ENCODE measurements around the gene C17orf107. TPM values are rescaled to one million over a fixed set of nuclear protein-coding genes. Genes with fewer than 3 reads are reported as not detected.

The C17orf107 gene
- total and polyA plus RNA-seq, 9 of the 15 experiments (the other 6 are each of a cell fraction or from before 2014, with no cell fraction given), result 0.05 to 0.29 (median 0.07) TPM; not detected in 4

DNA sequence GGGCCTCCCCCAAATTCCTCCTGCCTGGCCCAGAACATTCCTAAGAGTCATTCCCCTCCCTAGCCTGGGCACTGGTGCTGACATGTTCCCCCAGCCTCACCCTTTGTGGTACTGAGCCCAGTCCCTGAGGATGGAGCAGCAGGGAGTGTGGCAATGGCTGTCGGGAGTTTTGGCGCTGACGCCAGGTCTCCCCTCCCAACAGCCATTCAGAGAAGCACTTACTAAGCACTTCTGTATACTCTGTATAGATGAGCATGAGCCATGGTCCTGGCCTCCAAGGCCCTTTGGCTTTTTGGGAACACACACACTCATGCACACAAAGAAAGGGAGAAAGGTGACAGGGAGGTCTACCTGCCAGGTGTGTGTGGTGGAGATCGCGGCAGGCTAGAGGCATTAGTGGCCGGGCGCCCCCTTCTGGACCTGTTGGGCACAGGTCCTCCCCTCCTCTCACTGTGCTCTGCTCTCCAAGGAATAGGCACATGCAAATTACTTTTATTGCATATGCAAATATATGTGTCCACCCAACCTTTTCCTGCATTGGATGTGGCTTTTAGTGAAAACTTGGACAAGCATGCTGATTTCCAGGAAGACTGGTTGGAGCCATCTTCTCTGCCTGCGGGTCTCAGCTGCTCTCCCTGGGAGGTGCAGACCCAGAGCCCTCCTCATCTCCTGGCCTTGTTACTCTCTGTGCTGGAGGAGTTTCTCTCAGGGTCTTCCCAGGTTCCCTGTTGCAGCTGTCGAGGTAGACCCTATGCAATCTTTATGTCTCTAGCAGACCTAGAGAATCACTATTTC is 17.4 kb upstream of the C17orf107 start:
- FAIRE-seq, result peak; percentile 54
- in situ Hi-C loops (cut with MboI), result loop anchor here (5.0 kb wide), 2 partner anchors 80 to 170 kb away; partner anchors contain the start of genes ARRB2 and C17orf114
- no peak for TF ChIP-seq LARP7 (IDR thresholded peaks at IDR 0.05)
- TF ChIP-seq ZNF707 (CRISPR knock-in tag; conservative IDR thresholded peaks at IDR 0.05), result no peak
- TF ChIP-seq CTBP1 (IDR thresholded peaks at IDR 0.05; ENCODE audit: borderline replicate concordance), result peak; percentile 48; the same call in 1 of the 2 replicates
- TF ChIP-seq TCF3 (CRISPR knock-in tag; IDR thresholded peaks at IDR 0.05), result no peak
- TF ChIP-seq, protein P1, sequence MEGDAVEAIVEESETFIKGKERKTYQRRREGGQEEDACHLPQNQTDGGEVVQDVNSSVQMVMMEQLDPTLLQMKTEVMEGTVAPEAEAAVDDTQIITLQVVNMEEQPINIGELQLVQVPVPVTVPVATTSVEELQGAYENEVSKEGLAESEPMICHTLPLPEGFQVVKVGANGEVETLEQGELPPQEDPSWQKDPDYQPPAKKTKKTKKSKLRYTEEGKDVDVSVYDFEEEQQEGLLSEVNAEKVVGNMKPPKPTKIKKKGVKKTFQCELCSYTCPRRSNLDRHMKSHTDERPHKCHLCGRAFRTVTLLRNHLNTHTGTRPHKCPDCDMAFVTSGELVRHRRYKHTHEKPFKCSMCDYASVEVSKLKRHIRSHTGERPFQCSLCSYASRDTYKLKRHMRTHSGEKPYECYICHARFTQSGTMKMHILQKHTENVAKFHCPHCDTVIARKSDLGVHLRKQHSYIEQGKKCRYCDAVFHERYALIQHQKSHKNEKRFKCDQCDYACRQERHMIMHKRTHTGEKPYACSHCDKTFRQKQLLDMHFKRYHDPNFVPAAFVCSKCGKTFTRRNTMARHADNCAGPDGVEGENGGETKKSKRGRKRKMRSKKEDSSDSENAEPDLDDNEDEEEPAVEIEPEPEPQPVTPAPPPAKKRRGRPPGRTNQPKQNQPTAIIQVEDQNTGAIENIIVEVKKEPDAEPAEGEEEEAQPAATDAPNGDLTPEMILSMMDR (IDR thresholded peaks at IDR 0.05 in 2 of 3, conservative IDR thresholded peaks at IDR 0.05 in 1 of 3; ENCODE audit: insufficient read depth in 2 of 3, low read depth in 1 of 3, low read length in 3 of 3), result peak; percentile 74 to 83 (median 80)
- TF ChIP-seq NBN (IDR thresholded peaks at IDR 0.05; ENCODE audit: low read depth), result no peak
- no peak for TF ChIP-seq BRF1 (IDR thresholded peaks at IDR 0.05; ENCODE audit: borderline replicate concordance, extremely low read depth, insufficient read length)
- TF ChIP-seq C11orf30 (IDR thresholded peaks at IDR 0.05; ENCODE audit: low read depth), result peak; percentile 33; the same call in 1 of the 2 replicates
- TF ChIP-seq ZEB2 (IDR thresholded peaks at IDR 0.05), result peak; percentile 86
- TF ChIP-seq MCM5 (IDR thresholded peaks at IDR 0.05; ENCODE audit: low read depth), result no peak
- TF ChIP-seq, protein P2, sequence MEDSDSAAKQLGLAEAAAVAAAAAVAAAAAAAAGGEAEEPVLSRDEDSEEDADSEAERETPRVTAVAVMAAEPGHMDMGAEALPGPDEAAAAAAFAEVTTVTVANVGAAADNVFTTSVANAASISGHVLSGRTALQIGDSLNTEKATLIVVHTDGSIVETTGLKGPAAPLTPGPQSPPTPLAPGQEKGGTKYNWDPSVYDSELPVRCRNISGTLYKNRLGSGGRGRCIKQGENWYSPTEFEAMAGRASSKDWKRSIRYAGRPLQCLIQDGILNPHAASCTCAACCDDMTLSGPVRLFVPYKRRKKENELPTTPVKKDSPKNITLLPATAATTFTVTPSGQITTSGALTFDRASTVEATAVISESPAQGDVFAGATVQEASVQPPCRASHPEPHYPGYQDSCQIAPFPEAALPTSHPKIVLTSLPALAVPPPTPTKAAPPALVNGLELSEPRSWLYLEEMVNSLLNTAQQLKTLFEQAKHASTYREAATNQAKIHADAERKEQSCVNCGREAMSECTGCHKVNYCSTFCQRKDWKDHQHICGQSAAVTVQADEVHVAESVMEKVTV (CRISPR knock-in tag; IDR thresholded peaks at IDR 0.05), result 0 out of 2 replicates have a peak, but pooled peaks have one; percentile 21
- no peak for TF ChIP-seq ARID2 (IDR thresholded peaks at IDR 0.05)
- TF ChIP-seq, protein P3, sequence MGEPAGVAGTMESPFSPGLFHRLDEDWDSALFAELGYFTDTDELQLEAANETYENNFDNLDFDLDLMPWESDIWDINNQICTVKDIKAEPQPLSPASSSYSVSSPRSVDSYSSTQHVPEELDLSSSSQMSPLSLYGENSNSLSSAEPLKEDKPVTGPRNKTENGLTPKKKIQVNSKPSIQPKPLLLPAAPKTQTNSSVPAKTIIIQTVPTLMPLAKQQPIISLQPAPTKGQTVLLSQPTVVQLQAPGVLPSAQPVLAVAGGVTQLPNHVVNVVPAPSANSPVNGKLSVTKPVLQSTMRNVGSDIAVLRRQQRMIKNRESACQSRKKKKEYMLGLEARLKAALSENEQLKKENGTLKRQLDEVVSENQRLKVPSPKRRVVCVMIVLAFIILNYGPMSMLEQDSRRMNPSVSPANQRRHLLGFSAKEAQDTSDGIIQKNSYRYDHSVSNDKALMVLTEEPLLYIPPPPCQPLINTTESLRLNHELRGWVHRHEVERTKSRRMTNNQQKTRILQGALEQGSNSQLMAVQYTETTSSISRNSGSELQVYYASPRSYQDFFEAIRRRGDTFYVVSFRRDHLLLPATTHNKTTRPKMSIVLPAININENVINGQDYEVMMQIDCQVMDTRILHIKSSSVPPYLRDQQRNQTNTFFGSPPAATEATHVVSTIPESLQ (CRISPR knock-in tag; IDR thresholded peaks at IDR 0.05), result no peak
- TF ChIP-seq FOXM1 (IDR thresholded peaks at IDR 0.05; ENCODE audit: low read depth), result no peak
- TF ChIP-seq FOXM1 (CRISPR knock-in tag; IDR thresholded peaks at IDR 0.05; ENCODE audit: low read depth), result no peak
- TF ChIP-seq ZNF140 (CRISPR knock-in tag; IDR thresholded peaks at IDR 0.05), result no peak
- TF ChIP-seq ZNF766 (CRISPR knock-in tag; conservative IDR thresholded peaks at IDR 0.05), result no peak
- no peak for TF ChIP-seq ZNF232 (CRISPR knock-in tag; IDR thresholded peaks at IDR 0.05)

More for the DNA sequence above, 17.4 kb upstream of the C17orf107 start:
- intact Hi-C loops (cut with micrococcal nuclease), result loop anchor here (2.0 to 5.0 kb wide), 2 partner anchors 65 to 95 kb away; partner anchors contain the start of gene VMO1
- no TSS peak for BruUV-seq (replicated peaks)
- Histone ChIP-seq H3K9me1 (ENCODE audit: control insufficient read depth, insufficient read depth, low read length) (peaks cover 2% of the 10 kb centered on the region), H3K79me2 (ENCODE audit: control insufficient read depth, insufficient read depth, low read length) (no peaks in the 10 kb centered on the region), H3K27me3 (ENCODE audit: control insufficient read depth in 2 of 2, insufficient read depth in 2 of 2, low read length in 2 of 2) (no peaks in the 10 kb centered on the region), H3K4me1 (replicated peaks in 1 of 2; ENCODE audit: control insufficient read depth in 2 of 2, insufficient read depth in 2 of 2, low read length in 2 of 2) (no peaks in the 10 kb centered on the region), H3K27ac (ENCODE audit: extremely low read depth, low read depth, low read length) (no peak overlapping the region), H4K20me1 (replicated peaks; ENCODE audit: control insufficient read depth, insufficient read depth, low read length) (peaks cover 5% of the 10 kb centered on the region), H3K9ac (ENCODE audit: insufficient read depth in 1 of 2, low read depth in 2 of 2, low read length in 2 of 2) (no peak overlapping the region), H3K4me3 (no peak overlapping the region), H3K4me2 (ENCODE audit: insufficient read depth, low read length) (no peak overlapping the region), H3K9me3 (replicated peaks; ENCODE audit: control insufficient read depth, insufficient read depth, low read depth, low read length) (no peaks in the 10 kb centered on the region), H2AFZ (ENCODE audit: low read depth, low read length) (no peak overlapping the region), H3K36me3 (ENCODE audit: control insufficient read depth, insufficient read depth, low read length) (peaks cover 57% of the 10 kb centered on the region; the same call in 2 of the 3 replicates)
- peak; percentile 50 to 69 (median 55) for DNase-seq (ENCODE audit: extremely low read depth in 1 of 4, low spot score in 3 of 4)
- WGBS (ENCODE audit: insufficient coverage, low coverage, missing lambda C conversion rate), result 44% methylated on average over 9 of the region's 9 CpGs
- ATAC-seq, result peak; percentile 97
- CTCF ChIA-PET (ENCODE audit: low intra/inter-chr PET ratio), result interaction anchor here (0.6 to 1.6 kb wide), 4 partner anchors 22 to 172 kb away, joined by 3 to 7 read pairs (median 4); partner anchors contain the start of genes ARRB2 and MED11
- POLR2A ChIA-PET, result no interaction called here
